GM10248 (cell line): ENCODE results near the gene NSUN5.
"Not testable (repeated sequence)": the region's sequence is repeated elsewhere in the genome, so short reads cannot be mapped to it uniquely, and the experiment has no call there.

ENCODE experiments used
- CTCF ChIA-PET: fragments of 300-600 bp; sonication (Branson Sonifier 250); formaldehyde crosslinking; extraction: SDS; loops from one replicate; lab custom pipeline; 2021; ENCODE audit warnings: antibody characterized with exemption; lab: Yijun Ruan, JAX
- POLR2A ChIA-PET: fragments of 350-650 bp; sonication (Branson Sonifier 250); formaldehyde crosslinking; extraction: SDS; loops from one replicate; lab custom pipeline; 2020; ENCODE audit warnings: antibody characterized with exemption; lab: Yijun Ruan, JAX
- DNase-seq: peaks from one replicate; pipeline ENCODE4 v3.0.0; 2012; ENCODE audit errors: extremely low spot score
- CTCF ChIP-seq: IDR thresholded peaks from 2 replicates; pipeline ENCODE4 v1.5.1; 2012; ENCODE audit warnings: mild to moderate bottlenecking, low read depth; ENCODE audit errors: extremely low read depth, missing control alignments, control extremely low read depth

NSUN5 gene

DNA sequence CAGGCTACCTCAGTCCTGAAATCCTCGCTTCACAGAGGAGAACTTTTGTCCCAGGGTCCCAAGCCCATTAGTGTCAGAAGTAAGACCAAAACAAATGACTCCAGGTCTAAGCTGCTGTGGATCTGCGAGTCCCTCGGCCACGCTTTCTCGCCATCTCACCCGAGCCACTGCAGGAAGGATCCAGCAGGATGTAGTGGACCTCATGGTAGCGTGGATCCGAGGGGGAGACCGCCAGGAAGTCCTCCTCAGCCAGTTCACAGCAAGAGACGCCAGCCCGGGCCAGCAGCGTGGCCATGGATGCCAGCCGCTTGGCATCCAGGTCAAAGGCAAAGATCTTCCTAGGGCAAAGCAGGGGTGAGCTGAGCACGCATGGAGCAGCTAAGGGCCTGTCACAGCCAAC, 4.6 kb downstream of the NSUN5 start:
- CTCF ChIA-PET: no interaction called here
- POLR2A ChIA-PET: no interaction called here
- DNase-seq: no peak
- no peak for TF ChIP-seq CTCF

GRCh38 chr7:73303546-73303945, 5.1 kb downstream of the NSUN5 start:
- ChIA-PET POLR2A (no interaction called here), CTCF (no interaction called here)
- no peak for DNase-seq
- no peak for TF ChIP-seq CTCF

GRCh38 chr7:73302846-73303245, 5.8 kb downstream of the NSUN5 start:
- CTCF ChIA-PET, POLR2A ChIA-PET: not testable (repeated sequence)

DNA sequence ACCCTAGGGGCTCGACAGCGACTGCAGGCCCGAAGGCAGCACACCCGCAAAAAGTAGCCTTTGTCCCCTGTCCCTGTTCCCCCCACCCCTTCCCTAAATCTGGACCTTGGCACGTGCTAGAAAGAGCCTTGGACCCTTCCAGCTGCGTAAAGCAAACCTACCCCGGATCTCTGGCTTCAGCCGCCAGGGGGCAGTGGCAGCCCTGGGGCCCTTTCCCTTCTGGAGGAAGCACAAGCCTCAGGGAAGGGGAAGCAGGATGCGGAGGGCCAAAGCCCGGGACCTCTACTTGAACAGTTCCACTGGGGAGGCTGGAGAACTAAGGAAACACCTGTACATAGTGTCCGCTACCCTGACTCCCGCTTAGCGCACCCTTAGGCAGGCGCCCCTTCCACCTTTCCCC, 7.5 kb downstream of the NSUN5 start:
- POLR2A ChIA-PET, DNase-seq, CTCF ChIA-PET: not testable (repeated sequence)

More at GRCh38 chr7:73302846-73303245, 5.8 kb downstream of the NSUN5 start:
- not testable (repeated sequence) for DNase-seq

DNA sequence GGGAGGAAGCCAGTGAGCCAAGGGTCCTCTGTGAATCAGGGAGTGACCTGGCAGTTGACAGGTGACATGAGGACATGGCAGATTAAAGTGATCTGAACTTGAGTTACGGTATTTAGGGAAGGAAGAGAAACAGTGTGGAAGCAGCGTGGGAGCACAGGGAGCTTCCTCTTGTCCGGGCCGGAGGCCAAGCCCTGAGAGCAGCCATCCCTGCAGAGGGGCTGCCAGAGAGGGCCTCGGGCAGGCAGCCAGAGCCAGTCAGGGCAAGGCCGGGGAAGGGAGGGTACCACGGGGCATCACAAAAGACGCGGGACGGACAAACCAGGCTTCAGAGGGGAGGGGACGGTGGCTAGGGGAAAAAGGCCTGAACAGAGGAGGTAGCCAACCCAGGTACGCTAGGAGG, 8.8 kb downstream of the NSUN5 start:
- POLR2A ChIA-PET, DNase-seq, CTCF ChIA-PET: not testable (repeated sequence)

DNA sequence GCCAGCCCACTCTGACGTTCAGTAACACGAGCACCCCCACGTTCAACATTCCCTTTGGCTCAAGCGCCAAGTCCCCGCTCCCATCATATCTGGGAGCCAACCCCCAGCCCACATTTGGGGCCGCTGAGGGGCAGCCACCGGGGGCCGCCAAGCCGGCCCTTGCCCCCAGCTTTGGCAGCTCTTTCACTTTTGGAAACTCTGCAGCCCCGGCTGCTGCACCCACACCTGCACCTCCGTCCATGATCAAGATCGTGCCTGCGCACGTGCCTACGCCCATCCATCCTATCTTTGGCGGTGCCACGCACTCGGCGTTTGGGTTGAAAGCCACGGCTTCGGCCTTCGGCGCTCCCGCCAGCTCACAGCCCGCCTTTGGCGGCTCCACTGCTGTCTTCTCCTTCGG, 10.9 kb downstream of the NSUN5 start:
- POLR2A ChIA-PET, DNase-seq, CTCF ChIA-PET: not testable (repeated sequence)

- POLR2A ChIA-PET, CTCF ChIA-PET, DNase-seq: not testable (repeated sequence)
These were observed 11.4 kb downstream of the NSUN5 start for GRCh38 chr7:73297235-73297634.

DNA sequence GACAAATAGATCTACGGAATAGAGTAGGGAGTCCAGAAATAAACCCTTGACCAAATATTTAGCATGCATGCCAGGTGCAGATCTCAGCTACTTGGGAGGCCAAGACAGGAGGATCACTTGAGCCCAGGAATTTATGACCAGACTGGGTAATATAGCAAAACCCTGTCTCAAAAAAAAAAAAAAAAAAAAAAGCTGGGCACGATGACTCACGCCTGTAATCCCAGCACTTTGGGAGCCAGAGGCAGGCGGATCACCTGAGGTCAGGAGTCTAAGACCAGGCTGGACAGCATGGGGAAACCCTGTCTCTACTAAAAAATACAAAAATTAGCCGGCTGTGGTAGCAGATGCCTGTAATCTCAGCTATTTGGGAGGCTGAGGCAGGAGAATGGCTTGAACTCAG, 31.4 kb downstream of the NSUN5 start:
- CTCF ChIA-PET, DNase-seq, POLR2A ChIA-PET: not testable (repeated sequence)

DNA sequence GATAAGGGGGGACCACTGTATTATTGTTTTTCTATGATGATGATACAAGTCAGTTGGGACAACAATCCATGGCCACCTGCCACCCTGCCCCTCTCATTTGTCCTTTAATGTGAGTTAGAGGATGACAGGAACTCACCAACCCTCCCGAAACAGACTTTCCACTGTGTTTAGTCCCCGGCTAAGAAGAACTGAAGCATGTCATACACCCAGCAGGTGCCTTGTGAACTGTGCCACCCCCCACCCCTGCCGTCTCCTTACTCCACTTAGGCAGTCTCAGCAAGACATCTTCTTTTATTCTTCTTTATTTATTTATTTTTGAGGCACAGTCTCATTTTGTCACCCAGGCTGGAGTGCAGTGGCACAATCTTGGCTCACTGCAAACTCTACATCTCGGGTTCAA, 40.8 kb downstream of the NSUN5 start:
- CTCF ChIA-PET, POLR2A ChIA-PET, DNase-seq: not testable (repeated sequence)

- POLR2A ChIA-PET, DNase-seq, CTCF ChIA-PET: not testable (repeated sequence)
These were observed 41.8 kb downstream of the NSUN5 start for GRCh38 chr7:73266719-73267368.

DNA sequence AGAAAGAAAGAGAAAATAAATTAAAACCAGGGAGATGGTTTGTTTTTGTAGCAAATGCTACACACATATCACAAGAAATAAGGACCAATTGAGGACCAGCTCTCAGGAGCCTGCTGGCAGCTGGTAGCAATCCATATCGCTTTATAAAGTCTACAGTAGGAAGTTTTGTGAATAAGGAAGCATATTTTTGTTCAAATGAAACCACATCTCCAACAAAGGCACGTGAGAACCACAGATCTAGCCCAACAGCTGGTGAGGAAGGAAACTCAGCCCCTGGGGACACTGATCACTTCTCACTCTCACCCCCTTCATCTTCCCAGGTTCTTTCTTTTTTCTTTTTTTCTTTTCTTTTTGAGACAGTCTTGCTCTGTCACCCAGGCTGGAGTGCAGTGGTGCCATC, 46.2 kb downstream of the NSUN5 start:
- POLR2A ChIA-PET, DNase-seq, CTCF ChIA-PET: not testable (repeated sequence)
